Fibroblast of lung (primary cell): Measurements from ENCODE around the gene PTPRZ1.

Experiments used
- EZH2 ChIP-seq: IDR thresholded peaks from 2 replicates; pipeline ENCODE4 v1.5.1; 2012; ENCODE audit warnings: low read length, control low read depth, mild to moderate bottlenecking; ENCODE audit errors: missing control alignments
- TF ChIP-seq, protein P1 (sequence below), 2 donors: IDR thresholded peaks in 1 of 2; conservative IDR thresholded peaks in 1 of 2; 1 replicate in 1 of 2; 2 replicates in 1 of 2; pipeline ENCODE4 v1.5.1; 2011 to 2012; ENCODE audit warnings: low read length in 2 of 2, control low read depth in 1 of 2, inconsistent platforms in 1 of 2, low read depth in 1 of 2, mild to moderate bottlenecking in 1 of 2

DNA sequence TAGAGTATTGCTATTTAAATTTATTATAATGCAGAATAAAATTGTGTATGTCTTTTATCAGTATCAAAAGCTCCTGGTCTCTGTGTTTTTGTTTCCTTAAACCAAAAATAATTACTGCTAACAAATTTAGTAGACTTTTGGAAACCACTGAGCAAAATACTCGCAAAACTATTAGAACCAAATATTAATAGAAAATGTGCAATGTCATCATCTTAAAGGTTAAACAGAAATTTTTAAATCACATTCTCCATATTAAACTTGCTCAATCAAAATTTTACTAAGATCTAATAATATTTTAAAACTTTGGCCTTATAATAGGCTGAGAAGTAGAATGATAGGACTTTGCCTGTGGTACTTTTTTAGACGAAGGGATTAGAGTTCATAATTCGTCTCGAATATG is 222.7 kb downstream of the PTPRZ1 start:
- TF ChIP-seq, protein P1, sequence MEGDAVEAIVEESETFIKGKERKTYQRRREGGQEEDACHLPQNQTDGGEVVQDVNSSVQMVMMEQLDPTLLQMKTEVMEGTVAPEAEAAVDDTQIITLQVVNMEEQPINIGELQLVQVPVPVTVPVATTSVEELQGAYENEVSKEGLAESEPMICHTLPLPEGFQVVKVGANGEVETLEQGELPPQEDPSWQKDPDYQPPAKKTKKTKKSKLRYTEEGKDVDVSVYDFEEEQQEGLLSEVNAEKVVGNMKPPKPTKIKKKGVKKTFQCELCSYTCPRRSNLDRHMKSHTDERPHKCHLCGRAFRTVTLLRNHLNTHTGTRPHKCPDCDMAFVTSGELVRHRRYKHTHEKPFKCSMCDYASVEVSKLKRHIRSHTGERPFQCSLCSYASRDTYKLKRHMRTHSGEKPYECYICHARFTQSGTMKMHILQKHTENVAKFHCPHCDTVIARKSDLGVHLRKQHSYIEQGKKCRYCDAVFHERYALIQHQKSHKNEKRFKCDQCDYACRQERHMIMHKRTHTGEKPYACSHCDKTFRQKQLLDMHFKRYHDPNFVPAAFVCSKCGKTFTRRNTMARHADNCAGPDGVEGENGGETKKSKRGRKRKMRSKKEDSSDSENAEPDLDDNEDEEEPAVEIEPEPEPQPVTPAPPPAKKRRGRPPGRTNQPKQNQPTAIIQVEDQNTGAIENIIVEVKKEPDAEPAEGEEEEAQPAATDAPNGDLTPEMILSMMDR (conservative IDR thresholded peaks at IDR 0.05 in 1 of 2, IDR thresholded peaks at IDR 0.05 in 1 of 2; ENCODE audit: low read depth in 1 of 2, low read length in 2 of 2), result no peak
- TF ChIP-seq EZH2, result no peak
